Measurements from ENCODE around the gene PDE4D. TPM values are rescaled to one million over a fixed set of nuclear protein-coding genes. Genes with fewer than 3 reads are reported as not detected.

Gene PDE4D
- total RNA-seq, 1 donor from 2014 or later = 11.8 TPM

- Mint-ChIP-seq H3K27me3 (ENCODE audit: low read depth) (no peaks in the 10 kb centered on the region), H3K4me3 (no peak overlapping the region), H3K36me3 (ENCODE audit: low read depth) (no peaks in the 10 kb centered on the region), H3K9me3 (no peaks in the 10 kb centered on the region), H3K27ac (ENCODE audit: unreplicated experiment) (no peak overlapping the region), H3K4me1 (peaks cover 29% of the 10 kb centered on the region)
- no peak for TF ChIP-seq CTCF (conservative IDR thresholded peaks at IDR 0.05)
- DNase-seq (ENCODE audit: low read depth, low spot score) = no peak
Measured at GRCh38 chr5:59354274-59354673, 539.3 kb downstream of the PDE4D start.

- Mint-ChIP-seq H3K27ac (ENCODE audit: unreplicated experiment) (no peak overlapping the region), H3K4me1 (peaks cover 16% of the 10 kb centered on the region), H3K36me3 (ENCODE audit: low read depth) (no peaks in the 10 kb centered on the region), H3K9me3 (no peaks in the 10 kb centered on the region), H3K4me3 (no peak overlapping the region), H3K27me3 (ENCODE audit: low read depth) (no peaks in the 10 kb centered on the region)
- no peak for DNase-seq (ENCODE audit: low read depth, low spot score)
- no peak for TF ChIP-seq CTCF (conservative IDR thresholded peaks at IDR 0.05)
Measured at GRCh38 chr5:59351076-59351794, 542.3 kb downstream of the PDE4D start.

- H3K27ac Mint-ChIP-seq (ENCODE audit: unreplicated experiment) = no peak overlapping the region
- no peaks in the 10 kb centered on the region for H3K9me3 Mint-ChIP-seq
- peaks cover 24% of the 10 kb centered on the region for H3K4me1 Mint-ChIP-seq
- no peak overlapping the region for H3K4me3 Mint-ChIP-seq
- no peaks in the 10 kb centered on the region for H3K27me3 Mint-ChIP-seq (ENCODE audit: low read depth)
- no peak for DNase-seq (ENCODE audit: low read depth, low spot score)
- no peaks in the 10 kb centered on the region for H3K36me3 Mint-ChIP-seq (ENCODE audit: low read depth)
- TF ChIP-seq CTCF (conservative IDR thresholded peaks at IDR 0.05) = no peak
Measured at GRCh38 chr5:59348189-59348588, 545.3 kb downstream of the PDE4D start.

GRCh38 chr5:59346982-59347381 is 546.5 kb downstream of the PDE4D start:
- no peak for TF ChIP-seq CTCF (conservative IDR thresholded peaks at IDR 0.05)
- Mint-ChIP-seq H3K27me3 (ENCODE audit: low read depth) (no peaks in the 10 kb centered on the region), H3K9me3 (no peaks in the 10 kb centered on the region), H3K36me3 (ENCODE audit: low read depth) (no peaks in the 10 kb centered on the region), H3K4me1 (peaks cover 24% of the 10 kb centered on the region), H3K4me3 (no peak overlapping the region), H3K27ac (ENCODE audit: unreplicated experiment) (peak overlapping the region; percentile 91)
- DNase-seq (ENCODE audit: low read depth, low spot score) = no peak

- no peak for TF ChIP-seq CTCF (conservative IDR thresholded peaks at IDR 0.05)
- Mint-ChIP-seq H3K27ac (ENCODE audit: unreplicated experiment) (peak overlapping the region; percentile 91), H3K9me3 (no peaks in the 10 kb centered on the region), H3K36me3 (ENCODE audit: low read depth) (no peaks in the 10 kb centered on the region), H3K4me1 (peaks cover 24% of the 10 kb centered on the region), H3K27me3 (ENCODE audit: low read depth) (no peaks in the 10 kb centered on the region), H3K4me3 (no peak overlapping the region)
- no peak for DNase-seq (ENCODE audit: low read depth, low spot score)
Measured at GRCh38 chr5:59346514-59346913, 547.0 kb downstream of the PDE4D start.
